Gastrocnemius medialis (tissue), 4 donors: ENCODE data around the gene ABO. TPM values are rescaled to one million over a fixed set of nuclear protein-coding genes. Genes with fewer than 3 reads are reported as not detected.

Experiments
- total RNA-seq, 4 donors: library from RNA; depleted of rRNA; stranded (reverse); fragments of >200 nt; gene quantifications; one replicate each; pipeline versions ENCODE4 v1.1.0 to v1.2.3, GENCODE V29; 2016

The ABO gene
- total RNA-seq, 4 donors from 2014 or later, result 0.24 to 2.4 (median 0.44) TPM; not detected in 1

Other genes starting within 250 kb of the ABO start
- gene GTF3C5, start 244.2 kb downstream of the ABO start, total RNA-seq, result 10 to 100 TPM; 48.1 to 55.3 (median 51.5) TPM
- 1 to 10 TPM in 1 of 4 donors, under 1 TPM in 1, not detected in 2; 0.13 to 1.8 TPM for gene CEL, start 213.2 kb downstream of the ABO start, total RNA-seq
- gene RALGDS, start 154.0 kb downstream of the ABO start, total RNA-seq, result 10 to 100 TPM; 21.1 to 47.0 (median 36.9) TPM
- 10 to 100 TPM in 1 of 4 donors, 1 to 10 TPM in 2, under 1 TPM in 1; 0.15 to 10.3 (median 5.6) TPM for gene GBGT1, start 111.3 kb downstream of the ABO start, total RNA-seq
- gene OBP2B, start 66.0 kb downstream of the ABO start, total RNA-seq, result not detected
- 10 to 100 TPM; 13.4 to 34.2 (median 28.0) TPM for gene SURF6, start 61.0 kb upstream of the ABO start, total RNA-seq
- gene MED22, start 72.9 kb upstream of the ABO start, total RNA-seq, result 10 to 100 TPM in 3 of 4 donors, 1 to 10 TPM in 1; 8.5 to 23.4 (median 13.0) TPM
- 1,000 to 10,000 TPM; 1,001 to 1,630 (median 1,510) TPM for gene RPL7A, start 73.0 kb upstream of the ABO start, total RNA-seq
- 10 to 100 TPM; 33.8 to 68.9 (median 56.0) TPM for gene SURF1, start 81.3 kb upstream of the ABO start, total RNA-seq
- gene SURF2, start 81.3 kb upstream of the ABO start, total RNA-seq, result 10 to 100 TPM; 14.3 to 26.4 (median 24.8) TPM
- 10 to 100 TPM; 62.9 to 98.4 (median 73.4) TPM for gene SURF4, start 100.9 kb upstream of the ABO start, total RNA-seq
- gene STKLD1, start 101.2 kb upstream of the ABO start, total RNA-seq, result 1 to 10 TPM in 2 of 4 donors, under 1 TPM in 1, not detected in 1; 0.35 to 1.4 (median 1.1) TPM
- 10 to 100 TPM; 26.1 to 42.5 (median 34.6) TPM for gene REXO4, start 142.8 kb upstream of the ABO start, total RNA-seq
- gene ADAMTS13, start 147.2 kb upstream of the ABO start, total RNA-seq, result 1 to 10 TPM; 1.0 to 2.2 (median 1.4) TPM
- gene CACFD1, start 184.8 kb upstream of the ABO start, total RNA-seq, result 10 to 100 TPM in 2 of 4 donors, 1 to 10 TPM in 2; 7.0 to 28.3 (median 10.1) TPM
- 1 to 10 TPM in 2 of 4 donors, under 1 TPM in 2; 0.41 to 2.4 (median 1.4) TPM for gene SLC2A6, start 203.9 kb upstream of the ABO start, total RNA-seq
- not detected for gene MYMK, start 249.8 kb upstream of the ABO start, total RNA-seq